H1 (cell line): ENCODE measurements around the gene SLC37A2. TPM values are rescaled to one million over a fixed set of nuclear protein-coding genes. Genes with fewer than 3 reads are reported as not detected.

Experiments
- BACH1 ChIP-seq: IDR thresholded peaks from 2 replicates; pipeline ENCODE4 v1.6.1; 2012; ENCODE audit warnings: low read length, improper control_type of control experiment
- EGR1 ChIP-seq: IDR thresholded peaks from 2 replicates; pipeline ENCODE4 v1.6.1; 2011; ENCODE audit warnings: low read depth, low read length, borderline replicate concordance
- KDM4A ChIP-seq: IDR thresholded peaks from one replicate; pipeline ENCODE4 v1.7.1; 2012; ENCODE audit warnings: low read depth, mild to moderate bottlenecking, moderate library complexity, low read length, inconsistent platforms; ENCODE audit not compliant: severe bottlenecking
- PHF8 ChIP-seq: fragments of 200-600 bp; sonication (generic); conservative IDR thresholded peaks from 2 replicates; pipeline ENCODE4 v1.7.1; 2012; ENCODE audit warnings: low read depth, mild to moderate bottlenecking, inconsistent platforms, low read length, moderate library complexity
- SP2 ChIP-seq: IDR thresholded peaks from 2 replicates; pipeline ENCODE4 v1.6.1; 2012; ENCODE audit warnings: mild to moderate bottlenecking, low read length, inconsistent platforms
- TEAD4 ChIP-seq: IDR thresholded peaks from 2 replicates; pipeline ENCODE4 v1.6.1; 2012; ENCODE audit warnings: low read depth, low read length, inconsistent platforms, mixed read lengths
- YY1 ChIP-seq: IDR thresholded peaks from 2 replicates; pipeline ENCODE4 v1.6.1; 2011; ENCODE audit warnings: low read depth, mild to moderate bottlenecking, low read length
- polyA plus RNA-seq, 7 experiments: library from polyadenylated mRNA; depleted of rRNA in 3 of 7; stranded (reverse) in 5 of 7; unstranded in 2 of 7; fragments of >200 nt in 5 of 7; fragments of 200-250 nt in 2 of 7; gene quantifications; 1 replicate in 5 of 7; 2 replicates in 1 of 7; 4 replicates in 1 of 7; pipeline versions ENCODE4 v1.2.1 to v1.2.3, GENCODE V29; 2011 to 2013; ENCODE audit warnings: missing spikeins in 2 of 7, mixed read lengths in 2 of 7
- total RNA-seq: library from RNA; stranded (reverse); fragmentation: NEBNext Ultra II Directional; extraction: Animal tissue kit (Norgen Biotek cat#: 25700); gene quantifications from 2 replicates; pipeline ENCODE4 v1.2.1, GENCODE V29; 2021
- TF ChIP-seq, protein P1 (sequence below): IDR thresholded peaks from 2 replicates; pipeline ENCODE4 v1.6.1; 2012; ENCODE audit warnings: inconsistent platforms
- TF ChIP-seq, protein P2 (sequence below): fragments of 300-600 bp; sonication (generic); IDR thresholded peaks from 2 replicates; pipeline ENCODE4 v1.7.1; 2012; ENCODE audit warnings: low read length, moderate library complexity, mild to moderate bottlenecking, inconsistent platforms; ENCODE audit not compliant: insufficient replicate concordance

SLC37A2 gene
- total and polyA plus RNA-seq, 2 of the 8 experiments (the other 6 are each of a cell fraction or from before 2014, with no cell fraction given), result 1.3 to 1.9 TPM

DNA sequence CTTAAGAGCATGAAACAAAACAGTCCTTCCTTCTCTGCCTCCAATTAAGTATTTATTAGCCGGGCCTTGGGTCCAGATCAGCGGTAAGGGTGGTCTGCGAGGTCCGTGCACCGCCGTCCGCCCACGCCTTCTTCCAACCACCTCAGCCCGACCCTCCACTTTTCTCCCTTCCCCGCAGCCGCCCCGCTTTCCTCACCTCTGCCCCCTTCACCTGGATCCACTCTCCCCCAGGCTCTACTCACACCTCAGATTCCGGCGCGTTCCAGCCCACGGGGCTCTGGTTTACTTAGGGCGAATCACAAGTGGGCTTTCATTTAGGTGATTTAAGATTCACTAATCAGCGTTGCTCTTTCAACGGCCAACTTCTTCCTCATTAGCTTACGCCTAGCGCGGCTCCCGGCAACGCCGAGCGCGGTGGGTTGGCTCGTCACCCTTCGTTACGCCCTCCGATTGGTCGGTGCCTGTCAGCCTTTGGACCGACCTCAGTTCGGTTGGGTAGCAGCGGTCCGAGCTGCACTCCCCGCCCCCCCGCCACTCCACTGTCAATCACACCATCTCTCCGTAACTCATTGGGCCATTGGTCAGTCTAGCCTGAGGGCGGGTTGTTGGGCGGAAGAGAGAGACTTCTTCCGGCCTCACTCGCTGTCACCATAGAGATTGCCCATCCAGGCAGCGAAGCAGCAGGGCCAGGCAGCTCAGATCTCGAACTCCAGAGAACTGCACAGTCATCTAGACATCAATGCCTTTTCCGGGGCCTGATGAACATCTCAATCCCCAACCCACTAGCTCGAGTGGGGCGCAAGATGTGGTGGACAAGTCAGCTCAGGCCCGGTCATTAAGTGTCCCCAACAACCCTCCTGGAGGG lies 48.5 kb downstream of the SLC37A2 start, which contains the start of gene TMEM218 (continued):
- TF ChIP-seq PHF8, result peak; percentile 50; the same call in 1 of the 2 replicates
- TF ChIP-seq, protein P1, sequence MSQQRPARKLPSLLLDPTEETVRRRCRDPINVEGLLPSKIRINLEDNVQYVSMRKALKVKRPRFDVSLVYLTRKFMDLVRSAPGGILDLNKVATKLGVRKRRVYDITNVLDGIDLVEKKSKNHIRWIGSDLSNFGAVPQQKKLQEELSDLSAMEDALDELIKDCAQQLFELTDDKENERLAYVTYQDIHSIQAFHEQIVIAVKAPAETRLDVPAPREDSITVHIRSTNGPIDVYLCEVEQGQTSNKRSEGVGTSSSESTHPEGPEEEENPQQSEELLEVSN, result peak; percentile 5; the same call in 1 of the 2 replicates
- TF ChIP-seq BACH1, result 0 out of 2 replicates have a peak, but pooled peaks have one; percentile 21
- peak; percentile 43; the same call in 1 of the 2 replicates for TF ChIP-seq SP2
- peak; percentile 45; the same call in 1 of the 2 replicates for TF ChIP-seq TEAD4
- TF ChIP-seq, protein P2, sequence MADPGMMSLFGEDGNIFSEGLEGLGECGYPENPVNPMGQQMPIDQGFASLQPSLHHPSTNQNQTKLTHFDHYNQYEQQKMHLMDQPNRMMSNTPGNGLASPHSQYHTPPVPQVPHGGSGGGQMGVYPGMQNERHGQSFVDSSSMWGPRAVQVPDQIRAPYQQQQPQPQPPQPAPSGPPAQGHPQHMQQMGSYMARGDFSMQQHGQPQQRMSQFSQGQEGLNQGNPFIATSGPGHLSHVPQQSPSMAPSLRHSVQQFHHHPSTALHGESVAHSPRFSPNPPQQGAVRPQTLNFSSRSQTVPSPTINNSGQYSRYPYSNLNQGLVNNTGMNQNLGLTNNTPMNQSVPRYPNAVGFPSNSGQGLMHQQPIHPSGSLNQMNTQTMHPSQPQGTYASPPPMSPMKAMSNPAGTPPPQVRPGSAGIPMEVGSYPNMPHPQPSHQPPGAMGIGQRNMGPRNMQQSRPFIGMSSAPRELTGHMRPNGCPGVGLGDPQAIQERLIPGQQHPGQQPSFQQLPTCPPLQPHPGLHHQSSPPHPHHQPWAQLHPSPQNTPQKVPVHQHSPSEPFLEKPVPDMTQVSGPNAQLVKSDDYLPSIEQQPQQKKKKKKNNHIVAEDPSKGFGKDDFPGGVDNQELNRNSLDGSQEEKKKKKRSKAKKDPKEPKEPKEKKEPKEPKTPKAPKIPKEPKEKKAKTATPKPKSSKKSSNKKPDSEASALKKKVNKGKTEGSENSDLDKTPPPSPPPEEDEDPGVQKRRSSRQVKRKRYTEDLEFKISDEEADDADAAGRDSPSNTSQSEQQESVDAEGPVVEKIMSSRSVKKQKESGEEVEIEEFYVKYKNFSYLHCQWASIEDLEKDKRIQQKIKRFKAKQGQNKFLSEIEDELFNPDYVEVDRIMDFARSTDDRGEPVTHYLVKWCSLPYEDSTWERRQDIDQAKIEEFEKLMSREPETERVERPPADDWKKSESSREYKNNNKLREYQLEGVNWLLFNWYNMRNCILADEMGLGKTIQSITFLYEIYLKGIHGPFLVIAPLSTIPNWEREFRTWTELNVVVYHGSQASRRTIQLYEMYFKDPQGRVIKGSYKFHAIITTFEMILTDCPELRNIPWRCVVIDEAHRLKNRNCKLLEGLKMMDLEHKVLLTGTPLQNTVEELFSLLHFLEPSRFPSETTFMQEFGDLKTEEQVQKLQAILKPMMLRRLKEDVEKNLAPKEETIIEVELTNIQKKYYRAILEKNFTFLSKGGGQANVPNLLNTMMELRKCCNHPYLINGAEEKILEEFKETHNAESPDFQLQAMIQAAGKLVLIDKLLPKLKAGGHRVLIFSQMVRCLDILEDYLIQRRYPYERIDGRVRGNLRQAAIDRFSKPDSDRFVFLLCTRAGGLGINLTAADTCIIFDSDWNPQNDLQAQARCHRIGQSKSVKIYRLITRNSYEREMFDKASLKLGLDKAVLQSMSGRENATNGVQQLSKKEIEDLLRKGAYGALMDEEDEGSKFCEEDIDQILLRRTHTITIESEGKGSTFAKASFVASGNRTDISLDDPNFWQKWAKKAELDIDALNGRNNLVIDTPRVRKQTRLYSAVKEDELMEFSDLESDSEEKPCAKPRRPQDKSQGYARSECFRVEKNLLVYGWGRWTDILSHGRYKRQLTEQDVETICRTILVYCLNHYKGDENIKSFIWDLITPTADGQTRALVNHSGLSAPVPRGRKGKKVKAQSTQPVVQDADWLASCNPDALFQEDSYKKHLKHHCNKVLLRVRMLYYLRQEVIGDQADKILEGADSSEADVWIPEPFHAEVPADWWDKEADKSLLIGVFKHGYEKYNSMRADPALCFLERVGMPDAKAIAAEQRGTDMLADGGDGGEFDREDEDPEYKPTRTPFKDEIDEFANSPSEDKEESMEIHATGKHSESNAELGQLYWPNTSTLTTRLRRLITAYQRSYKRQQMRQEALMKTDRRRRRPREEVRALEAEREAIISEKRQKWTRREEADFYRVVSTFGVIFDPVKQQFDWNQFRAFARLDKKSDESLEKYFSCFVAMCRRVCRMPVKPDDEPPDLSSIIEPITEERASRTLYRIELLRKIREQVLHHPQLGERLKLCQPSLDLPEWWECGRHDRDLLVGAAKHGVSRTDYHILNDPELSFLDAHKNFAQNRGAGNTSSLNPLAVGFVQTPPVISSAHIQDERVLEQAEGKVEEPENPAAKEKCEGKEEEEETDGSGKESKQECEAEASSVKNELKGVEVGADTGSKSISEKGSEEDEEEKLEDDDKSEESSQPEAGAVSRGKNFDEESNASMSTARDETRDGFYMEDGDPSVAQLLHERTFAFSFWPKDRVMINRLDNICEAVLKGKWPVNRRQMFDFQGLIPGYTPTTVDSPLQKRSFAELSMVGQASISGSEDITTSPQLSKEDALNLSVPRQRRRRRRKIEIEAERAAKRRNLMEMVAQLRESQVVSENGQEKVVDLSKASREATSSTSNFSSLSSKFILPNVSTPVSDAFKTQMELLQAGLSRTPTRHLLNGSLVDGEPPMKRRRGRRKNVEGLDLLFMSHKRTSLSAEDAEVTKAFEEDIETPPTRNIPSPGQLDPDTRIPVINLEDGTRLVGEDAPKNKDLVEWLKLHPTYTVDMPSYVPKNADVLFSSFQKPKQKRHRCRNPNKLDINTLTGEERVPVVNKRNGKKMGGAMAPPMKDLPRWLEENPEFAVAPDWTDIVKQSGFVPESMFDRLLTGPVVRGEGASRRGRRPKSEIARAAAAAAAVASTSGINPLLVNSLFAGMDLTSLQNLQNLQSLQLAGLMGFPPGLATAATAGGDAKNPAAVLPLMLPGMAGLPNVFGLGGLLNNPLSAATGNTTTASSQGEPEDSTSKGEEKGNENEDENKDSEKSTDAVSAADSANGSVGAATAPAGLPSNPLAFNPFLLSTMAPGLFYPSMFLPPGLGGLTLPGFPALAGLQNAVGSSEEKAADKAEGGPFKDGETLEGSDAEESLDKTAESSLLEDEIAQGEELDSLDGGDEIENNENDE, result no peak
- no peak for TF ChIP-seq YY1
- peak; percentile 81 for TF ChIP-seq KDM4A
- TF ChIP-seq EGR1, result peak; percentile 67; the same call in 1 of the 2 replicates
